ENCODE measurements around the gene POR.

POR gene

DNA sequence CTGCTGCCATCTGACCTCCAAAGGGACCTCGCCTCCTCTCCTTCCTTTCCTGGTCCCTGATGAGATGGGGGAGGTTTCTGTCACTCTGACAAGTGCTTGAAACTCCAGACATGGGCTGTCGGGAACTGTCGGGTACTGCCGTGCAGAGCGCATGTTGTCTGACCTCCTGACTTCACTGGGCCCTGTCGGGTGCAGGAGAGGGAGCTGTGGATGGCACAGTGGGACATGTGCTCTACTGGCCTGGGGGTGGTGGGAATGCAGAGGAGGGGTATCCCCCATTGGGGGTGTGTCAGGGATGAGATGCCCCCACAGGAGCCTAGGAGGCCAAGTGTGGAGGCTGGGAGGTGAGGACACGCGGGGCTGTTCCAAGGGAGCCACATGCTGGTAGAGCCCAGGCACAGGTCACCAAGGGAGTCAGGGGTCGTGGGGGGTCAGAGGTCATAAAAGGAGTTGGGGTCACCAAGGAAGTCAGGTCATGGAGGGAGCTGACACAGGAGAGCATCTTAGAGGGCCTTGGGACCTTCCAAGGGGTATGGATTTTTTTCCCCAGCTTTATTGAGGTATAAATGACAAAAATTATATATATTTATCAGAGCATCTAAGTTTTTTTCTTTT lies 48.5 kb downstream of the POR start:
- DNase-seq (ENCODE audit: insufficient read length) (no peak), FAIRE-seq (no peak)
- TF ChIP-seq TAF1 (IDR thresholded peaks at IDR 0.05; ENCODE audit: borderline replicate concordance, low read depth, low read length) (no peak), POLR2A (IDR thresholded peaks at IDR 0.05; ENCODE audit: low read depth, low read length) (no peak), POLR2AphosphoS5 (IDR thresholded peaks at IDR 0.05; ENCODE audit: low read depth, low read length) (no peak)

DNA sequence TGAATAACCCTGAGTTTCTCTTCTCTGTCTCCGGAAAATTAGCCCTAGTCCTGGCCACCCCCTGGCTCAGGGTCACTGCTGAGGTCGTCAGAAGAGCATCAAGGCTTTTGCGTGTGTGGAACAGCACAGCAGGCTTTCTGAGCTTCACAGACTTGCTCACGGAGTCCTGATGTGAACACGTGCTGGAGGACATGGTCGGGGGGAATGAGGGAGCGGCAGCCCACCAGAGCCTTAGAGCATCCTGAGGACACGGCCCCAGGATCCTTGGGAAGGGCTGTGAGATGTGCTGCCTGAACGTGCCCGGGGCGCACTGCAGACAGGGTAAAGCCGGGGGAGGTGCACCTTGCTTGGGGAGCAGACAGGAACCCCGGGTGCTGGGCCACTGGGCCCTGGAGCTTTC lies 50.7 kb downstream of the POR start:
- TF ChIP-seq TAF1 (IDR thresholded peaks at IDR 0.05; ENCODE audit: borderline replicate concordance, low read depth, low read length), result no peak
- TF ChIP-seq POLR2AphosphoS5 (IDR thresholded peaks at IDR 0.05; ENCODE audit: low read depth, low read length), result no peak
- TF ChIP-seq POLR2A (IDR thresholded peaks at IDR 0.05; ENCODE audit: low read depth, low read length), result no peak
- no peak for FAIRE-seq
- no peak for DNase-seq (ENCODE audit: insufficient read length)

DNA sequence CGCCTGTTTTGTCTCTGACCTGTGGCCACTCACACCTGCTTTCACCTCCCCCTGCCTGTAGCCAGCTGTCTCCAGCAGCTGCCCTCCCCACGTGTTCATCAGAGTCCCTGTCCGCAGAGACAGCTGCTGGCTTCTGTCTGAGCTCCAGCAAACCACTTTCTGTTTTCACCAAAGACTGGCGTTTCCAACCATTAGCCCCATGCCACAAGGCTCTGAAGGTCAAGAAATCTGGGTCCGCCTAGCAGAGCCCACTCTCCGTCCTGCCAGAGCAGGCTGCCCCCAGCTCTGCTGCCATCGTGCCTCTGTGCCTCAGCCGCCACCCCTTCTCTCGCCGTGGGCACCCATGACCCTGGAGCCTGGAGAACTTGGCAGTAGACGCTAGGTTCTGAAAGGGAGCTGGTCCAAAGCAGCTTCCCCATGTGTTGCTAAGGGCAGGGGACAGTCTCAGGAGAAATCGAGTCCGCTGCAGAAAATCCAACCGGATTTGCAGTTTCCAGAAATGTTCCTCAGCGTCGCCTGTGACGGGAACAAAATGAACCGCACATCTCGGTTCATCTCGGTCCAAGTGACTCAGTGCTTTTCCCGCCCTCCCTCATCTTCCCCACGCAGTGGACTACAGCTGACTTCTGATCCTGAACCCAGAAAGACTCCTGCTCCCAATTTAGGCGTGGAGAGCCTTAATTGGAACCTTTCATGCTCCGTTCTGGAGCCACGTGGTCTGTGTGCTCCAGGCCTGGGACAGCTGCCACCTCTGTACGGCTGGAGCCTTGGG lies 51.4 kb downstream of the POR start:
- TF ChIP-seq POLR2AphosphoS5 (IDR thresholded peaks at IDR 0.05; ENCODE audit: low read depth, low read length) (no peak), POLR2A (IDR thresholded peaks at IDR 0.05; ENCODE audit: low read depth, low read length) (no peak), TAF1 (IDR thresholded peaks at IDR 0.05; ENCODE audit: borderline replicate concordance, low read depth, low read length) (no peak)
- DNase-seq (ENCODE audit: insufficient read length) (no peak), FAIRE-seq (no peak)

DNA sequence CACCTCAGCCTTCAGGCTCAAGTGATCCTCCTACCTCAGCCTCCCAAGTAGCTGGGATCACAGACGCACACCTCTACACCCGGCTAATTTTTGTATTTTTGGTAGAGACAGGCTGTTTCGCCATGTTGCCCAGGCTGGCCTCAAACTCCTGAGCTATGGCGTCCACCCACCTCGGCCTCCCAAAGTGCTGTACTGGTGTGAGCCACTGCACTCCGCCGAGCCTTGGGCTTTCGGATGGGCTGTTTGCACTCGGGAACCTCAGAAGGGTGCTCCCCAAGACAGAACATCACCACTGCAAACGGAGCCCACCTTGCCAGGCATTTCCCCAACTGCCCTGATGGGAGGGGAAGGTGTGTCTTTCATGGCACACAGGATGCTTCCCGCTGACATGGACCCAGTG lies 52.1 kb downstream of the POR start:
- DNase-seq (ENCODE audit: insufficient read length), result no peak
- TF ChIP-seq TAF1 (IDR thresholded peaks at IDR 0.05; ENCODE audit: borderline replicate concordance, low read depth, low read length) (no peak), POLR2A (IDR thresholded peaks at IDR 0.05; ENCODE audit: low read depth, low read length) (no peak), POLR2AphosphoS5 (IDR thresholded peaks at IDR 0.05; ENCODE audit: low read depth, low read length) (no peak)
- FAIRE-seq, result no peak

DNA sequence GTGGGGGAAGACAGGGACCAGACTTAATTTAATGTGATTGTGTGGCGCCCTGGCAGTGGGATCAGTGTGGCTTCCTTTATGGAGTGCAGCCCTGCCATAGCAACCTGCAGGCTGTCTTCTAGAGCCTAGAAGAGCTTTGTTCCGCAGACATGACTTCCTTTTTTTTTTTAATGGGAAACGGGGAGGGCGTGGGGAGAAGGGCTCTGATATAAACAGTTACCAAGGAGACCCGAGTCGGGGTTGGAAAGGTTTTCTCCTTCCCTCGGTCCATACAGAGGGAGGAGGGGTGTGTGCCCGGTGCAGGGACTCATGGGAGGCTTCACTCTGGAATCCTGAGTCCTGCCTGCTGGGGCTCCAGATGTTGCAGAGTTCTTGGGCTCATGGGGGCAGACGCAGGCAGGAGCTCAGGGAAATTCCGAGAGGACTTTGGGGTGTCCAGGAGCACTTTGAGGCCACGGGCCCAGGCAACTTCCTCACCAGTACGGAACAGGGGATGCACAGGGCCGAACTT lies 52.6 kb downstream of the POR start:
- FAIRE-seq (no peak), DNase-seq (ENCODE audit: insufficient read length) (no peak)
- TF ChIP-seq TAF1 (IDR thresholded peaks at IDR 0.05; ENCODE audit: borderline replicate concordance, low read depth, low read length) (no peak), POLR2A (IDR thresholded peaks at IDR 0.05; ENCODE audit: low read depth, low read length) (no peak), POLR2AphosphoS5 (IDR thresholded peaks at IDR 0.05; ENCODE audit: low read depth, low read length) (no peak)

DNA sequence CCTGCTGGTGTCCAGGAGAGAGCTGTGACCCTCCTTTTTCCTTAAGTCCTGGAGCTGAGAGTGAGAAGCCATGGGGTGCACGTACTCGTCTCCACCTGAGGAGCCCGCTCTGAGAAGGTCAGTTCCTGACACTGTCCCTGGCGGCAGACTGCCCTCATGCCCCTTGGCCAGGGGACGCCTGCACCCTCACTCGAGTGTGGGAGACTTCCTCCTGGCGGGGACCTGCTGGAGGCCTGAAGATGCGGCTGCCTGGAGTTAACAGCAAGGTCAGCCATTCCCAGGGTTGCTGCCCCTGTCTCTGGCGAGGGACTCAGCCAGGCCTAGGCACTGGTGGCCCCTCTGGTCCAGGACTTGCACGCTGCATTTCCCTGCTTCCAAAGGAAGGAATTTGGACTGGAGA lies 53.1 kb downstream of the POR start:
- FAIRE-seq (no peak), DNase-seq (ENCODE audit: insufficient read length) (no peak)
- no peak for TF ChIP-seq POLR2A (IDR thresholded peaks at IDR 0.05; ENCODE audit: low read depth, low read length)
- no peak for TF ChIP-seq TAF1 (IDR thresholded peaks at IDR 0.05; ENCODE audit: borderline replicate concordance, low read depth, low read length)
- no peak for TF ChIP-seq POLR2AphosphoS5 (IDR thresholded peaks at IDR 0.05; ENCODE audit: low read depth, low read length)

DNA sequence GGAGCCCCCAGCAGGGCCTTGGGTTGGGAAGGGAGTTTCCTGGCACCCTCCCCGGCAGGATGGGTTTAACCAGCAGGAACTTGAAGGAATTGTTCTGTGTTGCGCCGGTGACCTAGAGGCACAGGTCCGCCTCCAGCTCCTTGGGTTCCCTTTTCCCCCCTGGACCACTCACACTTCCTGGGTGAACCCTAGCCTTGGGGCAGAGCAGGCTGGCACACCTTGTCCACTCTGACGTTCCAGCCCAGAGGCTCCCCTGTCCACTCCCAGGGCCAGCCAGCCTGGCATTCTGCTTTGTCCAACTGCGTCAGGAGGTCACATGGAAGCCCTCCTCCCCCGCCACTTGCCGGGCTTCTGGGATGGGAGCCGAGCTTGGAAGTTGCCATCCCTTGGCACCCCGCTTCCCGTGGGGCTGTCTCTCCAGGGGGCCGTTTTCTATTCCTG lies 53.6 kb downstream of the POR start:
- TF ChIP-seq TAF1 (IDR thresholded peaks at IDR 0.05; ENCODE audit: borderline replicate concordance, low read depth, low read length) (no peak), POLR2A (IDR thresholded peaks at IDR 0.05; ENCODE audit: low read depth, low read length) (no peak), POLR2AphosphoS5 (IDR thresholded peaks at IDR 0.05; ENCODE audit: low read depth, low read length) (no peak)
- DNase-seq (ENCODE audit: insufficient read length), result no peak
- no peak for FAIRE-seq

DNA sequence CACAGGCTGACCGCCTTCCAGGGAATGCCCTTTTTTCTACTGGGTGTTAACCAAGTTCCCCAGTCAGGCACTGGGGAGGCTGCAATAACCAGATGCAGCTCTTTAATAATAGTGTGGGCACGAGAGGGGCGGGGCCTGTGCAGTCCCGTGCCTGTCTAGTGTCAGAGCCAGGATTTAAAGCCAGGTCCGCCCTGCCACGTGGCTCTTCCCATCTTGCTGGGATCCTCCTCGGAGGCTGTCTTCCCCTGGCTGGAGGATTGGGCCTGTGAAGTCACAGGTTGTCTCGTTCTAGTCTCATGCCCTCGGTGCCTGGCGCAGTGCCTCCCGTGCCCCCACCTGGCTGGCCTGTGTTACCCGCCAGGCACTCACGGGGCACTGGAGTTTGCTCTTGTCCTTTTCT lies 54.2 kb downstream of the POR start:
- no peak for FAIRE-seq

DNA sequence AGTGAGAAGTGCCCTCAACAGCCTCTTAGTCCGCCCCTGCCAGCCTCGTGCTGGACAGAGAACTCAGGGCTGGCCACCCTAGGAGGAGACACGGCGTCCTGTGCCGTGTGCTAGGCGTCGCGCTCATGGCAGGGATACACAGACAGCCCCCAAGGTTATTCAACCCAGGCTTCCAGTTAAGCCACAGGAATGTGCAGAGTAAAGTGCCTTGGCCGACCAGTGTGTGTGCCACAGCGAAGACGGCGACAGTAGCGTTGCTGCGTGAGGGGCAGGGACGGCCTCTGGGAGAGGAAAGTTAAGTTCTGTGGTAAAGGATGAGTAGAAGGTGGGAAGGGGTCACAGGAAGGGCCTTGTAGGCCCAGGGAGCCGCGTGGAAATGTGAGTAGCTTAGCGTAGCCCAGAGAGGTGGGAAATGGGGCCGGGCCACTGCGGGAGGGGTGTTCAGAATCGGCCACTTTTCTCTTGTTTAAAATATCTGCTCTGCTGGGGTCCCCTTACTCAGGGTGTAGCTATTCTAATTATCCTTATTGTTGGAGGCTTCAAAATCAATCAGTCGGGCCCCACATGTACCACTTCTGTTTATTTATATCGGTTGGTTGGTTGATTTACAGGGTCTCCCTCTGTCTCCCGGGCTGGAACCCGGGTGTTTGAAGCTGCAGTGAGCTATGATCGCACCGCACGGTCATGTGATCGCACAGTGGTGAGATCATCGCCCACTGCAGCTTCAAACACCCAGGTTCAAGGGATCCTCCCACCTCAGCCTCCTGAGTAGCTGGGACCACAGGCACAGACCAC lies 54.9 kb downstream of the POR start:
- TF ChIP-seq POLR2AphosphoS5 (IDR thresholded peaks at IDR 0.05; ENCODE audit: low read depth, low read length), result no peak
- TF ChIP-seq TAF1 (IDR thresholded peaks at IDR 0.05; ENCODE audit: borderline replicate concordance, low read depth, low read length), result no peak
- no peak for TF ChIP-seq POLR2A (IDR thresholded peaks at IDR 0.05; ENCODE audit: low read depth, low read length)
- DNase-seq (ENCODE audit: insufficient read length), result no peak
- no peak for FAIRE-seq

More for the DNA sequence above, 54.2 kb downstream of the POR start:
- DNase-seq (ENCODE audit: insufficient read length), result no peak
- TF ChIP-seq POLR2AphosphoS5 (IDR thresholded peaks at IDR 0.05; ENCODE audit: low read depth, low read length), result no peak
- no peak for TF ChIP-seq TAF1 (IDR thresholded peaks at IDR 0.05; ENCODE audit: borderline replicate concordance, low read depth, low read length)
- TF ChIP-seq POLR2A (IDR thresholded peaks at IDR 0.05; ENCODE audit: low read depth, low read length), result no peak

DNA sequence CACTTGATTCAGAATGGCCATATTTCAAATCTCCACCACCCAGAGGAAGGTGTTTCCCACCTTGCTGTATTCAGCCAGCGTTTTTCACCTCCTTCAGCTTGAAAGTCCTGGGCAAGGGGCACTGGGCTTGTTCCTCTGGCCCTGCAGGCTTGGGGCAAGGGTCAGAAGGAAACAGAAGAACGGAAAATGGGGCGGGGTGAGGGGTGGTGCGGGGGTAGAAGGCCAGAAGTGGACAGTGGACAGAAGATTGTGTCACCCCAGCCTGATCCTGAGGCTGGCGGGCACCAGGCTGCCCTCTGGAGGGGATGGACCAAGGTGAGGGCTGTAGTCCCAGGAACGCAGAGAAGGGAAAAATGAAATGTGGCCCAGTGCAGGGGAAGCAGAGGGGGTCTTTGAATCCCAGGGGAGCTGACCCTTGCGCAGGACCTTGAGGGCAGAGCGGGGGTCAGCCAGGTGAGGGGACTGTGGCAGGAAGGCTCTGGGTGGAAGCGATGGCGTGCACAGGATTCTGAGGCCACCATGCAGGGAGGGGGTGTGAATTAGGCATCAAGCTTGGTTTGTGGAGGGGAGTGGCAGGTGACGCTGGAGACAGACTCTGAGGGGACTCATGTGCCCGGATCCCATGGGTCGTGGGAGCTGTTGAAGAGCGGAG lies 56.5 kb downstream of the POR start:
- FAIRE-seq (no peak), DNase-seq (ENCODE audit: insufficient read length) (peak; percentile 23)
- TF ChIP-seq TAF1 (IDR thresholded peaks at IDR 0.05; ENCODE audit: borderline replicate concordance, low read depth, low read length) (no peak), POLR2AphosphoS5 (IDR thresholded peaks at IDR 0.05; ENCODE audit: low read depth, low read length) (no peak), POLR2A (IDR thresholded peaks at IDR 0.05; ENCODE audit: low read depth, low read length) (no peak)
